Thoracic aorta (tissue), 2 donors: Measurements from ENCODE around the gene DLGAP4. TPM values are rescaled to one million over a fixed set of nuclear protein-coding genes. Genes with fewer than 3 reads are reported as not detected.

Source experiments
- ATAC-seq: fragments of 150-250 bp; one replicate; pipeline ENCODE4 v1.8.0; 2017; ENCODE audit warnings: low read depth; ENCODE audit not compliant: insufficient number of reproducible peaks, low FRiP score
- DNase-seq: peaks from one replicate; pipeline ENCODE4 v3.0.0-alpha.2; 2020; ENCODE audit warnings: low spot score
- H3K27ac ChIP-seq, 2 donors: fragments of 200-600 bp; sonication (generic); 1 replicate in 1 of 2; 2 replicates in 1 of 2; pipeline ENCODE4 v1.5.1; 2016; ENCODE audit warnings: mild to moderate bottlenecking in 2 of 2, moderate library complexity in 2 of 2
- H3K27me3 ChIP-seq: fragments of 200-600 bp; sonication (generic); replicated peaks from 2 replicates; pipeline ENCODE4 v1.6.0; 2016; ENCODE audit warnings: mild to moderate bottlenecking; ENCODE audit not compliant: insufficient read depth
- H3K36me3 ChIP-seq: fragments of 200-600 bp; sonication (generic); one replicate; pipeline ENCODE4 v1.5.1; 2016
- H3K4me1 ChIP-seq, 2 donors: fragments of 200-600 bp; sonication (generic); 1 replicate in 1 of 2; 2 replicates in 1 of 2; pipeline versions ENCODE4 v1.5.1 to v1.6.0; 2016; ENCODE audit warnings: low read depth in 2 of 2, mild to moderate bottlenecking in 1 of 2; ENCODE audit not compliant: control insufficient read depth in 1 of 2
- H3K4me3 ChIP-seq: fragments of 200-600 bp; sonication (generic); 2 replicates; pipeline ENCODE4 v1.5.1; 2016; ENCODE audit warnings: mild to moderate bottlenecking
- H3K9me3 ChIP-seq: fragments of 200-600 bp; sonication (generic); 2 replicates; pipeline ENCODE4 v1.5.1; 2016
- CTCF ChIP-seq: fragments of 200-600 bp; sonication (generic); IDR thresholded peaks from one replicate; pipeline ENCODE4 v1.5.1; 2019; ENCODE audit warnings: antibody characterized with exemption
- total RNA-seq, 2 donors: library from RNA; depleted of rRNA; stranded (reverse); fragments of >200 nt; gene quantifications; one replicate each; pipeline versions ENCODE4 v1.1.0 to v1.2.3, GENCODE V29; 2016

DLGAP4 gene
- total RNA-seq, 2 donors from 2014 or later = 66.2 to 105 TPM

GRCh38 chr20:36284751-36285150 is 21.4 kb upstream of the DLGAP4 start:
- Histone ChIP-seq H3K27ac (no peak overlapping the region), H3K4me1 (no peaks in the 10 kb centered on the region), H3K9me3 (no peaks in the 10 kb centered on the region), H3K27me3 (no peaks in the 10 kb centered on the region), H3K4me3 (no peak overlapping the region), H3K36me3 (no peaks in the 10 kb centered on the region)
- ATAC-seq (no peak), DNase-seq (no peak)
- TF ChIP-seq CTCF = no peak

- DNase-seq (no peak), ATAC-seq (no peak)
- no peaks in the 10 kb centered on the region for H3K9me3 ChIP-seq
- no peak overlapping the region for H3K27ac ChIP-seq
- TF ChIP-seq CTCF = no peak
- no peaks in the 10 kb centered on the region for H3K36me3 ChIP-seq
- H3K4me1 ChIP-seq = no peaks in the 10 kb centered on the region
- no peak overlapping the region for H3K4me3 ChIP-seq
- H3K27me3 ChIP-seq = no peaks in the 10 kb centered on the region
Observed at GRCh38 chr20:36285746-36286447, 20.2 kb upstream of the DLGAP4 start.

GRCh38 chr20:36297656-36298055 is 8.5 kb upstream of the DLGAP4 start:
- ATAC-seq (no peak), DNase-seq (no peak)

GRCh38 chr20:36298061-36298460 is 8.1 kb upstream of the DLGAP4 start:
- no peaks in the 10 kb centered on the region for H3K36me3 ChIP-seq
- DNase-seq (no peak), ATAC-seq (no peak)
- no peaks in the 10 kb centered on the region for H3K27me3 ChIP-seq
- no peaks in the 10 kb centered on the region for H3K9me3 ChIP-seq
- no peaks in the 10 kb centered on the region for H3K4me1 ChIP-seq
- H3K4me3 ChIP-seq = no peak overlapping the region
- TF ChIP-seq CTCF = no peak
- no peak overlapping the region for H3K27ac ChIP-seq

More at GRCh38 chr20:36297656-36298055, 8.5 kb upstream of the DLGAP4 start:
- Histone ChIP-seq H3K4me3 (no peak overlapping the region), H3K9me3 (no peaks in the 10 kb centered on the region), H3K4me1 (no peaks in the 10 kb centered on the region), H3K27ac (no peak overlapping the region), H3K27me3 (no peaks in the 10 kb centered on the region), H3K36me3 (no peaks in the 10 kb centered on the region)
- TF ChIP-seq CTCF = no peak

GRCh38 chr20:36298795-36299339 is 7.3 kb upstream of the DLGAP4 start:
- no peaks in the 10 kb centered on the region for H3K27me3 ChIP-seq
- H3K9me3 ChIP-seq = no peaks in the 10 kb centered on the region
- no peaks in the 10 kb centered on the region for H3K4me1 ChIP-seq
- DNase-seq (no peak), ATAC-seq (no peak)
- H3K36me3 ChIP-seq = no peaks in the 10 kb centered on the region
- no peak overlapping the region for H3K27ac ChIP-seq
- no peak overlapping the region for H3K4me3 ChIP-seq
- TF ChIP-seq CTCF = no peak
